HepG2 (cell line): ENCODE data around the gene PIANP. TPM values are rescaled to one million over a fixed set of nuclear protein-coding genes. Genes with fewer than 3 reads are reported as not detected.

ENCODE experiments used
- ESRRA ChIP-seq: sonication (generic); formaldehyde crosslinking; IDR thresholded peaks from 2 replicates; pipeline ENCODE4 v1.5.1; 2020; ENCODE audit warnings: mild to moderate bottlenecking, low read depth, missing genetic modification reagents
- GFI1 ChIP-seq: sonication (generic); formaldehyde crosslinking; IDR thresholded peaks from 2 replicates; pipeline ENCODE4 v1.5.0; 2020; ENCODE audit warnings: missing genetic modification reagents, mild to moderate bottlenecking, borderline replicate concordance
- KDM4B ChIP-seq: sonication (generic); formaldehyde crosslinking; IDR thresholded peaks from 2 replicates; pipeline ENCODE4 v1.4.0; 2020; ENCODE audit warnings: missing genetic modification reagents
- MEIS2 ChIP-seq: sonication (generic); formaldehyde crosslinking; IDR thresholded peaks from 2 replicates; pipeline ENCODE4 v1.9.0; 2021; ENCODE audit warnings: mild to moderate bottlenecking, missing genetic modification reagents
- MTF2 ChIP-seq: sonication (generic); formaldehyde crosslinking; IDR thresholded peaks from 2 replicates; pipeline ENCODE4 v1.5.0; 2020; ENCODE audit warnings: missing genetic modification reagents, borderline replicate concordance
- MYNN ChIP-seq: sonication (generic); formaldehyde crosslinking; IDR thresholded peaks from 2 replicates; pipeline ENCODE4 v1.4.0; 2020; ENCODE audit warnings: mild to moderate bottlenecking, low read depth, missing genetic modification reagents
- RBM39 ChIP-seq: fragments of 200-400 bp; formaldehyde crosslinking; IDR thresholded peaks from one replicate; pipeline ENCODE4 v1.6.1; 2018; ENCODE audit warnings: antibody characterized with exemption, mild to moderate bottlenecking, low read depth, low read length; ENCODE audit not compliant: poor library complexity, severe bottlenecking
- SALL1 ChIP-seq: sonication (generic); formaldehyde crosslinking; IDR thresholded peaks from 2 replicates; pipeline ENCODE4 v1.8.0; 2022; ENCODE audit warnings: mild to moderate bottlenecking, missing genetic modification reagents
- SETDB1 ChIP-seq: sonication (generic); formaldehyde crosslinking; IDR thresholded peaks from 2 replicates; pipeline ENCODE4 v1.5.1; 2020; ENCODE audit warnings: missing genetic modification reagents, mild to moderate bottlenecking, borderline replicate concordance
- U2AF2 ChIP-seq: fragments of 200-400 bp; formaldehyde crosslinking; IDR thresholded peaks from 2 replicates; pipeline ENCODE4 v1.6.1; 2017; ENCODE audit warnings: low read depth, mild to moderate bottlenecking, low read length
- ZFP82 ChIP-seq: sonication (generic); formaldehyde crosslinking; IDR thresholded peaks from 2 replicates; pipeline ENCODE4 v1.5.1; 2020; ENCODE audit warnings: mild to moderate bottlenecking, missing genetic modification reagents, borderline replicate concordance
- ZMYM3 ChIP-seq: sonication (generic); formaldehyde crosslinking; IDR thresholded peaks from 2 replicates; pipeline ENCODE4 v1.5.1; 2020; ENCODE audit warnings: mild to moderate bottlenecking, missing genetic modification reagents
- ZNF235 ChIP-seq: sonication (generic); formaldehyde crosslinking; IDR thresholded peaks from 2 replicates; pipeline ENCODE4 v1.8.1; 2023; ENCODE audit warnings: mild to moderate bottlenecking, missing genetic modification reagents, borderline replicate concordance
- ZNF605 ChIP-seq: sonication (generic); formaldehyde crosslinking; IDR thresholded peaks from 2 replicates; pipeline ENCODE4 v1.8.0; 2022; ENCODE audit warnings: mild to moderate bottlenecking, missing genetic modification reagents
- ZNF670 ChIP-seq: sonication (generic); formaldehyde crosslinking; IDR thresholded peaks from 2 replicates; pipeline ENCODE4 v1.8.0; 2022; ENCODE audit warnings: mild to moderate bottlenecking, missing genetic modification reagents, borderline replicate concordance
- ZNF75D ChIP-seq: sonication (generic); formaldehyde crosslinking; IDR thresholded peaks from 2 replicates; pipeline ENCODE4 v1.8.1; 2023; ENCODE audit warnings: missing genetic modification reagents, mild to moderate bottlenecking, borderline replicate concordance
- ZNF773 ChIP-seq: sonication (generic); formaldehyde crosslinking; IDR thresholded peaks from 2 replicates; pipeline ENCODE4 v1.4.0; 2020; ENCODE audit warnings: missing genetic modification reagents, borderline replicate concordance
- ZNF780A ChIP-seq: sonication (generic); formaldehyde crosslinking; IDR thresholded peaks from 2 replicates; pipeline ENCODE4 v1.8.0; 2022; ENCODE audit warnings: mild to moderate bottlenecking, missing genetic modification reagents, moderate library complexity
- ZNF850 ChIP-seq: sonication (generic); formaldehyde crosslinking; conservative IDR thresholded peaks from 2 replicates; pipeline ENCODE4 v1.9.0; 2021; ENCODE audit warnings: mild to moderate bottlenecking, missing genetic modification reagents
- ZSCAN29 ChIP-seq: sonication (generic); formaldehyde crosslinking; conservative IDR thresholded peaks from 2 replicates; pipeline ENCODE4 v1.4.0; 2020; ENCODE audit warnings: mild to moderate bottlenecking, missing genetic modification reagents
- polyA plus RNA-seq, 8 experiments: library from polyadenylated mRNA; depleted of rRNA in 3 of 8; stranded (reverse) in 7 of 8; unstranded in 1 of 8; fragments of >200 nt; fragmentation: Illumina TruSeq in 4 of 8; extraction: Trizol in 4 of 8; gene quantifications; 2 replicates each; pipeline versions ENCODE4 v1.2.1 to v1.2.3, GENCODE V29; 2011 to 2016; ENCODE audit warnings: low read depth in 4 of 8, missing spikeins in 1 of 8, mixed read lengths in 1 of 8; ENCODE audit not compliant: insufficient read depth in 1 of 8
- total RNA-seq, 5 experiments: library from RNA; depleted of rRNA; stranded (reverse); fragments of >200 nt; fragmentation: Illumina TruSeq; extraction: Trizol; gene quantifications; 2 replicates each; pipeline ENCODE4 v1.2.3, GENCODE V29; 2016; ENCODE audit warnings: low read depth in 1 of 5
- TF ChIP-seq, protein P1 (sequence below): sonication (generic); formaldehyde crosslinking; IDR thresholded peaks from 2 replicates; pipeline ENCODE4 v1.8.1; 2023; ENCODE audit warnings: mild to moderate bottlenecking, missing genetic modification reagents
- TF ChIP-seq, protein P2 (sequence below): sonication (generic); formaldehyde crosslinking; conservative IDR thresholded peaks from 2 replicates; pipeline ENCODE4 v1.8.0; 2022; ENCODE audit warnings: mild to moderate bottlenecking, moderate library complexity, missing genetic modification reagents
- TF ChIP-seq, protein P3 (sequence below): sonication (generic); formaldehyde crosslinking; IDR thresholded peaks from 2 replicates; pipeline ENCODE4 v1.4.0; 2020; ENCODE audit warnings: mild to moderate bottlenecking, missing genetic modification reagents
- TF ChIP-seq, protein P4 (sequence below): sonication (generic); formaldehyde crosslinking; IDR thresholded peaks from 2 replicates; pipeline ENCODE4 v1.4.0; 2020; ENCODE audit warnings: missing genetic modification reagents

The PIANP gene
- total and polyA plus RNA-seq, 2 of the 13 experiments (the other 11 are each of a cell fraction or from before 2014, with no cell fraction given) = not detected

DNA sequence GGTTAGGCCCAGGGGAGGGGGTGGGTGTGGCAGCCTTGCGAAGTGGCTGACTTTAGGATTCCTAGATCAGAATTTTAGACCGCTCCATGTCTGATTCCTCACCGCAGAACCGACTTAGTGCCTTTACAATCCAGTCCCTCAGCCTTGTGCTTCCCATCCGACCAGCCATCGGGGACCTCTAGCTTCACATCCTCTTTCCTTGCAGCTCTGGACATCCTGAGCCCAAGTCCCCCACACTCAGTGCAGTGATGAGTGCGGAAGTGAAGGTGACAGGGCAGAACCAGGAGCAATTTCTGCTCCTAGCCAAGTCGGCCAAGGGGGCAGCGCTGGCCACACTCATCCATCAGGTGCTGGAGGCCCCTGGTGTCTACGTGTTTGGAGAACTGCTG, 23.8 kb upstream of the PIANP start (continued):
- TF ChIP-seq, protein P1, sequence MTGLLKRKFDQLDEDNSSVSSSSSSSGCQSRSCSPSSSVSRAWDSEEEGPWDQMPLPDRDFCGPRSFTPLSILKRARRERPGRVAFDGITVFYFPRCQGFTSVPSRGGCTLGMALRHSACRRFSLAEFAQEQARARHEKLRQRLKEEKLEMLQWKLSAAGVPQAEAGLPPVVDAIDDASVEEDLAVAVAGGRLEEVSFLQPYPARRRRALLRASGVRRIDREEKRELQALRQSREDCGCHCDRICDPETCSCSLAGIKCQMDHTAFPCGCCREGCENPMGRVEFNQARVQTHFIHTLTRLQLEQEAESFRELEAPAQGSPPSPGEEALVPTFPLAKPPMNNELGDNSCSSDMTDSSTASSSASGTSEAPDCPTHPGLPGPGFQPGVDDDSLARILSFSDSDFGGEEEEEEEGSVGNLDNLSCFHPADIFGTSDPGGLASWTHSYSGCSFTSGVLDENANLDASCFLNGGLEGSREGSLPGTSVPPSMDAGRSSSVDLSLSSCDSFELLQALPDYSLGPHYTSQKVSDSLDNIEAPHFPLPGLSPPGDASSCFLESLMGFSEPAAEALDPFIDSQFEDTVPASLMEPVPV (CRISPR knock-in tag) = no peak
- TF ChIP-seq U2AF2 (no peak), MYNN (CRISPR knock-in tag) (no peak), MEIS2 (no peak), ZNF773 (CRISPR knock-in tag) (no peak), ZNF235 (0 out of 2 replicates have a peak, but pooled peaks have one; percentile 6), ZNF605 (CRISPR knock-in tag) (no peak; the same call in 1 of the 2 replicates), ZNF780A (CRISPR knock-in tag) (no peak), ZNF850 (CRISPR knock-in tag) (no peak), ZFP82 (CRISPR knock-in tag) (no peak), SETDB1 (no peak), ZNF75D (CRISPR knock-in tag) (no peak), ZNF670 (CRISPR knock-in tag) (no peak), RBM39 (no peak), ZMYM3 (CRISPR knock-in tag) (no peak), ESRRA (CRISPR knock-in tag) (no peak), ZSCAN29 (CRISPR knock-in tag) (no peak), SALL1 (CRISPR knock-in tag) (no peak), MTF2 (CRISPR knock-in tag) (peak; percentile 60; the same call in 1 of the 2 replicates), GFI1 (no peak), KDM4B (CRISPR knock-in tag) (no peak)
- TF ChIP-seq, protein P2, sequence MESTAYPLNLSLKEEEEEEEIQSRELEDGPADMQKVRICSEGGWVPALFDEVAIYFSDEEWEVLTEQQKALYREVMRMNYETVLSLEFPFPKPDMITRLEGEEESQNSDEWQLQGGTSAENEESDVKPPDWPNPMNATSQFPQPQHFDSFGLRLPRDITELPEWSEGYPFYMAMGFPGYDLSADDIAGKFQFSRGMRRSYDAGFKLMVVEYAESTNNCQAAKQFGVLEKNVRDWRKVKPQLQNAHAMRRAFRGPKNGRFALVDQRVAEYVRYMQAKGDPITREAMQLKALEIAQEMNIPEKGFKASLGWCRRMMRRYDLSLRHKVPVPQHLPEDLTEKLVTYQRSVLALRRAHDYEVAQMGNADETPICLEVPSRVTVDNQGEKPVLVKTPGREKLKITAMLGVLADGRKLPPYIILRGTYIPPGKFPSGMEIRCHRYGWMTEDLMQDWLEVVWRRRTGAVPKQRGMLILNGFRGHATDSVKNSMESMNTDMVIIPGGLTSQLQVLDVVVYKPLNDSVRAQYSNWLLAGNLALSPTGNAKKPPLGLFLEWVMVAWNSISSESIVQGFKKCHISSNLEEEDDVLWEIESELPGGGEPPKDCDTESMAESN = 0 out of 2 replicates have a peak, but pooled peaks have one; percentile 5
- TF ChIP-seq, protein P3, sequence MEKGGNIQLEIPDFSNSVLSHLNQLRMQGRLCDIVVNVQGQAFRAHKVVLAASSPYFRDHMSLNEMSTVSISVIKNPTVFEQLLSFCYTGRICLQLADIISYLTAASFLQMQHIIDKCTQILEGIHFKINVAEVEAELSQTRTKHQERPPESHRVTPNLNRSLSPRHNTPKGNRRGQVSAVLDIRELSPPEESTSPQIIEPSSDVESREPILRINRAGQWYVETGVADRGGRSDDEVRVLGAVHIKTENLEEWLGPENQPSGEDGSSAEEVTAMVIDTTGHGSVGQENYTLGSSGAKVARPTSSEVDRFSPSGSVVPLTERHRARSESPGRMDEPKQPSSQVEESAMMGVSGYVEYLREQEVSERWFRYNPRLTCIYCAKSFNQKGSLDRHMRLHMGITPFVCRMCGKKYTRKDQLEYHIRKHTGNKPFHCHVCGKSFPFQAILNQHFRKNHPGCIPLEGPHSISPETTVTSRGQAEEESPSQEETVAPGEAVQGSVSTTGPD (CRISPR knock-in tag) = no peak
- TF ChIP-seq, protein P4, sequence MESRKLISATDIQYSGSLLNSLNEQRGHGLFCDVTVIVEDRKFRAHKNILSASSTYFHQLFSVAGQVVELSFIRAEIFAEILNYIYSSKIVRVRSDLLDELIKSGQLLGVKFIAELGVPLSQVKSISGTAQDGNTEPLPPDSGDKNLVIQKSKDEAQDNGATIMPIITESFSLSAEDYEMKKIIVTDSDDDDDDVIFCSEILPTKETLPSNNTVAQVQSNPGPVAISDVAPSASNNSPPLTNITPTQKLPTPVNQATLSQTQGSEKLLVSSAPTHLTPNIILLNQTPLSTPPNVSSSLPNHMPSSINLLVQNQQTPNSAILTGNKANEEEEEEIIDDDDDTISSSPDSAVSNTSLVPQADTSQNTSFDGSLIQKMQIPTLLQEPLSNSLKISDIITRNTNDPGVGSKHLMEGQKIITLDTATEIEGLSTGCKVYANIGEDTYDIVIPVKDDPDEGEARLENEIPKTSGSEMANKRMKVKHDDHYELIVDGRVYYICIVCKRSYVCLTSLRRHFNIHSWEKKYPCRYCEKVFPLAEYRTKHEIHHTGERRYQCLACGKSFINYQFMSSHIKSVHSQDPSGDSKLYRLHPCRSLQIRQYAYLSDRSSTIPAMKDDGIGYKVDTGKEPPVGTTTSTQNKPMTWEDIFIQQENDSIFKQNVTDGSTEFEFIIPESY (CRISPR knock-in tag) = no peak
